Breast epithelium (tissue), 3 donors: ENCODE measurements around the gene SLC28A3.

Source experiments
- CTCF ChIP-seq, 3 donors: fragments of 450-650 bp; IDR thresholded peaks; one replicate each; pipeline ENCODE4 v1.5.1; 2016 to 2017; ENCODE audit warnings: antibody characterized with exemption in 3 of 3, mild to moderate bottlenecking in 3 of 3, moderate library complexity in 3 of 3
- POLR2AphosphoS5 ChIP-seq, 3 donors: sonication (generic); formaldehyde crosslinking; IDR thresholded peaks; one replicate each; pipeline ENCODE4 v1.6.1; 2017; ENCODE audit warnings: antibody characterized with exemption in 3 of 3

- no peak for TF ChIP-seq CTCF (IDR thresholded peaks at IDR 0.05)
- no peak for TF ChIP-seq POLR2AphosphoS5 (IDR thresholded peaks at IDR 0.05)
Measured at GRCh38 chr9:84294241-84294950, 46.2 kb downstream of the SLC28A3 start.
